Sigmoid colon (tissue), 7 donors: Measurements from ENCODE around the gene PLPPR2. TPM values are rescaled to one million over a fixed set of nuclear protein-coding genes. Genes with fewer than 3 reads are reported as not detected.
"Not testable (repeated sequence)": the region's sequence is repeated elsewhere in the genome, so short reads cannot be mapped to it uniquely, and the experiment has no call there.

ENCODE experiments used
- DNase-seq: peaks from one replicate; pipeline ENCODE4 v3.0.0-alpha.2; 2019
- H3K27ac ChIP-seq, 4 donors: fragments of 200-600 bp; sonication (generic); one replicate each; pipeline ENCODE4 v1.5.1; 2016 to 2019; ENCODE audit warnings: mild to moderate bottlenecking in 1 of 4
- H3K27me3 ChIP-seq, 3 donors: fragments of 200-600 bp; sonication (generic); one replicate each; pipeline ENCODE4 v1.5.1; 2019; ENCODE audit warnings: mild to moderate bottlenecking in 1 of 3
- H3K36me3 ChIP-seq, 4 donors: fragments of 200-600 bp; sonication (generic); one replicate each; pipeline ENCODE4 v1.5.1; 2016 to 2019
- H3K4me1 ChIP-seq, 4 donors: fragments of 200-600 bp; sonication (generic); one replicate each; pipeline ENCODE4 v1.5.1; 2017 to 2019
- H3K4me3 ChIP-seq, 4 donors: fragments of 200-600 bp; sonication (generic); one replicate each; pipeline ENCODE4 v1.5.1; 2017 to 2019; ENCODE audit warnings: mild to moderate bottlenecking in 2 of 4, moderate library complexity in 1 of 4
- H3K9me3 ChIP-seq, 4 donors: fragments of 200-600 bp in 3 of 4; sonication (generic) in 3 of 4; one replicate each; pipeline versions ENCODE4 v1.5.1 to v1.6.1; 2013 to 2019
- EP300 ChIP-seq, 4 donors: sonication (generic); formaldehyde crosslinking; IDR thresholded peaks; one replicate each; pipeline ENCODE4 v1.6.1; 2017; ENCODE audit warnings: antibody characterized with exemption in 4 of 4
- POLR2A ChIP-seq, 2 donors: fragments of 450-650 bp; IDR thresholded peaks; one replicate each; pipeline ENCODE4 v1.6.1; 2016; ENCODE audit warnings: antibody characterized with exemption in 2 of 2, mild to moderate bottlenecking in 2 of 2, moderate library complexity in 2 of 2
- POLR2AphosphoS5 ChIP-seq, 4 donors: sonication (generic); formaldehyde crosslinking; IDR thresholded peaks; one replicate each; pipeline ENCODE4 v1.6.1; 2017; ENCODE audit warnings: antibody characterized with exemption in 4 of 4
- WGBS, 2 donors: extraction: QIAGEN DNeasy Blood & Tissue Kit; methylation state at CpG; one replicate each; pipeline ENCODE4 v1.1.7; 2013; 5-methylcytosine and 5-hydroxymethylcytosine counted together
- intact Hi-C: fragments of 100-400 bp; cut with DNase I; formaldehyde crosslinking; loops from one replicate; pipeline ENCODE4 v1.15.1; 2023
- polyA plus RNA-seq, 3 donors: library from polyadenylated mRNA; stranded (reverse); fragments of 200-250 nt; gene quantifications; one replicate each; pipeline ENCODE4 v1.2.3, GENCODE V29; 2013
- total RNA-seq, 4 donors: library from RNA; depleted of rRNA; stranded (reverse); fragments of >200 nt; gene quantifications; one replicate each; pipeline ENCODE4 v1.1.0, GENCODE V29; 2016
- TF ChIP-seq, protein P1 (sequence below), 4 experiments: fragments of 450-650 bp in 3 of 4; fragments of 200-600 bp in 1 of 4; IDR thresholded peaks; one replicate each; pipeline ENCODE4 v1.5.1; 2016 to 2019; ENCODE audit warnings: antibody characterized with exemption in 4 of 4, mild to moderate bottlenecking in 3 of 4, moderate library complexity in 2 of 4
- donor health status: healthy with polysubstance abuse.
- donor health status: Bipolar disorder and iron deficiency.
- donor health status: healthy.

PLPPR2 gene
- total and polyA plus RNA-seq, 7 donors = 1.4 to 43.8 (median 13.9) TPM

- peaks cover 0 to 4% (median 0%) of the 10 kb centered on the region in 4 donors for H3K36me3 ChIP-seq
- H3K4me1 ChIP-seq = peaks cover 2 to 51% (median 49%) of the 10 kb centered on the region in 4 donors
- peak overlapping the region; percentile 87 to 95 (median 93) for H3K27ac ChIP-seq
- H3K27me3 ChIP-seq = no peaks in the 10 kb centered on the region
- intact Hi-C loops = loop anchor here (2.0 to 10.0 kb wide), 3 partner anchors 31 to 241 kb away; partner anchors contain the start of gene ZNF627
- TF ChIP-seq EP300 (IDR thresholded peaks at IDR 0.05) = no peak
- TF ChIP-seq POLR2A (IDR thresholded peaks at IDR 0.05) = peak; percentile 46 to 81
- TF ChIP-seq, protein P1, sequence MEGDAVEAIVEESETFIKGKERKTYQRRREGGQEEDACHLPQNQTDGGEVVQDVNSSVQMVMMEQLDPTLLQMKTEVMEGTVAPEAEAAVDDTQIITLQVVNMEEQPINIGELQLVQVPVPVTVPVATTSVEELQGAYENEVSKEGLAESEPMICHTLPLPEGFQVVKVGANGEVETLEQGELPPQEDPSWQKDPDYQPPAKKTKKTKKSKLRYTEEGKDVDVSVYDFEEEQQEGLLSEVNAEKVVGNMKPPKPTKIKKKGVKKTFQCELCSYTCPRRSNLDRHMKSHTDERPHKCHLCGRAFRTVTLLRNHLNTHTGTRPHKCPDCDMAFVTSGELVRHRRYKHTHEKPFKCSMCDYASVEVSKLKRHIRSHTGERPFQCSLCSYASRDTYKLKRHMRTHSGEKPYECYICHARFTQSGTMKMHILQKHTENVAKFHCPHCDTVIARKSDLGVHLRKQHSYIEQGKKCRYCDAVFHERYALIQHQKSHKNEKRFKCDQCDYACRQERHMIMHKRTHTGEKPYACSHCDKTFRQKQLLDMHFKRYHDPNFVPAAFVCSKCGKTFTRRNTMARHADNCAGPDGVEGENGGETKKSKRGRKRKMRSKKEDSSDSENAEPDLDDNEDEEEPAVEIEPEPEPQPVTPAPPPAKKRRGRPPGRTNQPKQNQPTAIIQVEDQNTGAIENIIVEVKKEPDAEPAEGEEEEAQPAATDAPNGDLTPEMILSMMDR (IDR thresholded peaks at IDR 0.05) = no peak
- peak; percentile 79 to 96 (median 82) for TF ChIP-seq POLR2AphosphoS5 (IDR thresholded peaks at IDR 0.05)
- no peaks in the 10 kb centered on the region for H3K9me3 ChIP-seq
- WGBS, 2 donors = 7 to 8% methylated on average over 27 of the region's 27 CpGs
- DNase-seq = peak; percentile 84
- peak overlapping the region; percentile 37 to 66 (median 59) for H3K4me3 ChIP-seq
Measured at GRCh38 chr19:11375143-11375948, 20.1 kb downstream of the PLPPR2 start.

GRCh38 chr19:11377237-11377636 lies 22.0 kb downstream of the PLPPR2 start:
- H3K36me3 ChIP-seq = no peaks in the 10 kb centered on the region
- peak overlapping the region; percentile 51 to 91 (median 68) for H3K27ac ChIP-seq
- H3K27me3 ChIP-seq = peaks cover 5 to 9% (median 9%) of the 10 kb centered on the region in 3 donors
- no peak overlapping the region for H3K4me3 ChIP-seq
- TF ChIP-seq EP300 (IDR thresholded peaks at IDR 0.05) (no peak), POLR2AphosphoS5 (IDR thresholded peaks at IDR 0.05) (no peak)
- TF ChIP-seq, protein P1 (IDR thresholded peaks at IDR 0.05) = no peak
- H3K4me1 ChIP-seq = peaks cover 2 to 68% (median 61%) of the 10 kb centered on the region in 4 donors
- H3K9me3 ChIP-seq = no peaks in the 10 kb centered on the region
- peak; percentile 85 for DNase-seq
- intact Hi-C loops = loop anchor here (10.0 kb wide), 2 partner anchors 218 to 242 kb away; partner anchors contain the start of gene ZNF627

- H3K36me3 ChIP-seq = no peaks in the 10 kb centered on the region
- intact Hi-C loops = loop anchor here (10.0 kb wide), 2 partner anchors 217 to 243 kb away; partner anchors contain the start of gene ZNF627
- H3K27ac ChIP-seq = peak overlapping the region; percentile 51 to 91 (median 68)
- no peaks in the 10 kb centered on the region for H3K9me3 ChIP-seq
- 94 to 95% methylated on average over 3 of the region's 3 CpGs for WGBS, 2 donors
- TF ChIP-seq EP300 (IDR thresholded peaks at IDR 0.05) (no peak), POLR2A (IDR thresholded peaks at IDR 0.05) (no peak), POLR2AphosphoS5 (IDR thresholded peaks at IDR 0.05) (no peak)
- TF ChIP-seq, protein P1 (IDR thresholded peaks at IDR 0.05) = no peak
- H3K4me1 ChIP-seq = peaks cover 2 to 72% (median 66%) of the 10 kb centered on the region in 4 donors
- no peak for DNase-seq
- peaks cover 7 to 15% (median 14%) of the 10 kb centered on the region in 3 donors for H3K27me3 ChIP-seq
- H3K4me3 ChIP-seq = no peak overlapping the region
Measured at GRCh38 chr19:11377756-11378155, 22.5 kb downstream of the PLPPR2 start.

DNA sequence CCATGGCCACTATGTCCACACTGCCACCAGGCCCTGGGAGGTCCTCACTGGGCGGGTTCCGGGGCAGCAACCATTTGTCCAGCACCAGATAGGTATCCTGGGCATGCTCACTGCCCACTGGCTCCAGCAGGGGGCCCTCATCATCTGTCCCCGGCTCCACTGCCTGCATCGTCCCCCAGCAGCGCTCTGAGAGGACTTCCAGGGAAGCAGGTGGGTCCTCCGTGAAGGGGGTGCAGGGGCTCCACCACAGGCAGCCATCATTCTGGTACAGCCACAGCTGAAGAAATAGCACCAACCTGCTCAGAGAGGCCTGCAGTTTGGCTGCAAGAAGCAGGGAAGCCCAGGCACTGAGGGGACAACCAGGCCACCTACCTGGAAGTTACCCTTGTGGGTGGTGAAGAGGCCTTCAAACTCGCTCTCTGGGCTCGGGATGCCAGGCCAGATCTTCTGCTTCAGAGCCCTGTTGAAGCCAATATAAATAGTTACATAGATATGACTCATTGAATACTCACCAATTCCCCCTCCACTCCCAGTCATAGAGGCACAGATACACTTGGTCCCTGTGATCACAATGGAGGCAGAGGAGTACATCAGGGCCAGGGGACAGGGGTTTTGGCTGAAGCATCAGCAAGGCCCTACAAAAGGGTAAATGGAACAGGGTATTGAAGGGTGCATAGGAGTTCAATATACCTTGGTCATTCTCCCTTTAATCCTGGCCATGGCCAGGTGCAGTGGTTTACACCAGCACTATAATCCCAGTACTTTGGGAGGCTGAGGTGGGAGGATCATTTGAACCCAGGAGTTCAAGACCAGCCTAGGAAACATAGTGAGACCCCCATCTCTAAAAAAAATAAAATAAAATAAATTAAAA lies 23.3 kb downstream of the PLPPR2 start:
- H3K9me3 ChIP-seq = no peaks in the 10 kb centered on the region
- 52 to 64% methylated on average over 8 of the region's 8 CpGs for WGBS, 2 donors
- TF ChIP-seq POLR2AphosphoS5 (IDR thresholded peaks at IDR 0.05) (no peak), POLR2A (IDR thresholded peaks at IDR 0.05) (no peak), EP300 (IDR thresholded peaks at IDR 0.05) (no peak)
- TF ChIP-seq, protein P1 (IDR thresholded peaks at IDR 0.05) = peak in 3 of 4 experiments; percentile 13 to 49 (median 35)
- DNase-seq = no peak
- no peak overlapping the region for H3K4me3 ChIP-seq
- no peaks in the 10 kb centered on the region for H3K36me3 ChIP-seq
- H3K27ac ChIP-seq = peak overlapping the region; percentile 51 to 91 (median 68)
- peaks cover 14 to 23% (median 22%) of the 10 kb centered on the region in 3 donors for H3K27me3 ChIP-seq
- intact Hi-C loops = loop anchor here (10.0 kb wide), 2 partner anchors 216 to 244 kb away; partner anchors contain the start of gene ZNF627
- peaks cover 2 to 80% (median 74%) of the 10 kb centered on the region in 4 donors for H3K4me1 ChIP-seq

GRCh38 chr19:11379269-11379845 lies 24.1 kb downstream of the PLPPR2 start:
- 77 to 89% methylated on average over 14 of the region's 14 CpGs for WGBS, 2 donors
- not testable (repeated sequence) for H3K9me3 ChIP-seq, H3K36me3 ChIP-seq, H3K27ac ChIP-seq, H3K4me3 ChIP-seq, DNase-seq
- peaks cover 0 to 80% (median 75%) of the 10 kb centered on the region in 4 donors for H3K4me1 ChIP-seq
- peaks cover 16 to 31% (median 30%) of the 10 kb centered on the region in 3 donors for H3K27me3 ChIP-seq
- intact Hi-C loops = loop anchor here (10.0 kb wide), 2 partner anchors 215 to 245 kb away; partner anchors contain the start of gene ZNF627
